ENCODE data around the gene CLEC11A.

The CLEC11A gene

GRCh38 chr19:50712833-50713232, 10.3 kb upstream of the CLEC11A start:
- no peak for DNase-seq (ENCODE audit: low read depth)
- H3K4me3 ChIP-seq (ENCODE audit: low read depth, low read length) = no peak overlapping the region
- no peak for TF ChIP-seq CTCF (IDR thresholded peaks at IDR 0.05; ENCODE audit: control insufficient read depth, extremely low read depth, insufficient read depth)

DNA sequence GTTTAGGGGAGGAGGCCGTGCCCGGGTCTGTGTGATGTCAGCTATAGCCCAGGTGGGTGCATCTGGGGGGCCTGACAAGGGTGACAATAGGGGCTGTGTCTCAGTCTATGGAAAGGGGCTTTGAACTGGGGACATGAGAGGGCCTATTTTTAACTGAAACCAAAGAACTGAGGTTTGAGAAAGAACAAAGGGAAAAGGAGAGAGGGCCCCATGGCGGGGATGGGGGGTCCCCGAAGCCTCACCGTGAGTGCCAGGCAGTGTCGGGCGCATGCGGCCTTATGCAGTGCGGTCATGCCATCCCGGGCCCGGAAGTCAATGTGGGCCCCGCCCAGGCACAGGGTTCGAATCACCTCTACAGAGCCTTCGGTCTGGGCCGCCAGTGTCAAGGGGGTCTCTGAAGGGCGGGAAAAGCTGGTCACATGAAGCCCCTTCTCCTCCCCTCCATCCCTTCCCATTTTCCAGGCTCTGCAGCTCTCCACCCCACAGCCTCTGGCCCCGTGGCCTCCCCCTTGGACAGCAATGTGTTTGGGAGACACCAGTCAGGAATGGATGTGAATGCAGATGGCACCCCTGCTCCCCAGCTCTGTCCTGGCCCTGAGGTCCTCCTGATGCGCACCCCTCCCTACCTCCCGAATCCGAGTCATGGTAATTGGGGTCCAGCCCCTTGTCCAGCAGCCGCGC, 9.5 kb upstream of the CLEC11A start:
- DNase-seq (ENCODE audit: low read depth) = no peak
- H3K4me3 ChIP-seq (ENCODE audit: low read depth, low read length) = no peak overlapping the region
- TF ChIP-seq CTCF (IDR thresholded peaks at IDR 0.05; ENCODE audit: control insufficient read depth, extremely low read depth, insufficient read depth) = no peak

- DNase-seq (ENCODE audit: low read depth) = no peak
- TF ChIP-seq CTCF (IDR thresholded peaks at IDR 0.05; ENCODE audit: control insufficient read depth, extremely low read depth, insufficient read depth) = no peak
- H3K4me3 ChIP-seq (ENCODE audit: low read depth, low read length) = no peak overlapping the region
Measured at GRCh38 chr19:50716178-50717025, 6.8 kb upstream of the CLEC11A start.

GRCh38 chr19:50717026-50717723, 6.0 kb upstream of the CLEC11A start:
- TF ChIP-seq CTCF (IDR thresholded peaks at IDR 0.05; ENCODE audit: control insufficient read depth, extremely low read depth, insufficient read depth) = no peak
- no peak overlapping the region for H3K4me3 ChIP-seq (ENCODE audit: low read depth, low read length)

DNA sequence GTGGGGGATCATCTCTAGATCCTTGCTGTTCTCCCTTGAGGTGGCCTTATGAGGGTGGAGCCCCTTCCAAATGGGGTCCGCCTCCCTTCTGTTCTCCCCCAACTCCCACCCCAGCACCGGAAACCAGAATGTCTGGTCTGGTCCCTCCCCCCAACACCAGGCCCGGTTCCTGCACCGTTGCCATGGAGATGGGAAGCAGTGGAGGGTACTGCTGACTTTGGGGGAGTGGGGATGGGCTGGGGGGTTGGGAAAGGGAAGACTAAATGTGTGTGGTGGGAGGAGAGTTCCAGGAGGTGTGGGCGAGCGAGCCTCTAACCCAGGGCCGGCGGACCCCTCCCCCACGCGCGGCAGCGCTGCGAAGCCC, 5.3 kb upstream of the CLEC11A start:
- no peak for TF ChIP-seq CTCF (IDR thresholded peaks at IDR 0.05; ENCODE audit: control insufficient read depth, extremely low read depth, insufficient read depth)
- DNase-seq (ENCODE audit: low read depth) = no peak
- no peak overlapping the region for H3K4me3 ChIP-seq (ENCODE audit: low read depth, low read length)

More at GRCh38 chr19:50717026-50717723, 6.0 kb upstream of the CLEC11A start:
- DNase-seq (ENCODE audit: low read depth) = no peak

DNA sequence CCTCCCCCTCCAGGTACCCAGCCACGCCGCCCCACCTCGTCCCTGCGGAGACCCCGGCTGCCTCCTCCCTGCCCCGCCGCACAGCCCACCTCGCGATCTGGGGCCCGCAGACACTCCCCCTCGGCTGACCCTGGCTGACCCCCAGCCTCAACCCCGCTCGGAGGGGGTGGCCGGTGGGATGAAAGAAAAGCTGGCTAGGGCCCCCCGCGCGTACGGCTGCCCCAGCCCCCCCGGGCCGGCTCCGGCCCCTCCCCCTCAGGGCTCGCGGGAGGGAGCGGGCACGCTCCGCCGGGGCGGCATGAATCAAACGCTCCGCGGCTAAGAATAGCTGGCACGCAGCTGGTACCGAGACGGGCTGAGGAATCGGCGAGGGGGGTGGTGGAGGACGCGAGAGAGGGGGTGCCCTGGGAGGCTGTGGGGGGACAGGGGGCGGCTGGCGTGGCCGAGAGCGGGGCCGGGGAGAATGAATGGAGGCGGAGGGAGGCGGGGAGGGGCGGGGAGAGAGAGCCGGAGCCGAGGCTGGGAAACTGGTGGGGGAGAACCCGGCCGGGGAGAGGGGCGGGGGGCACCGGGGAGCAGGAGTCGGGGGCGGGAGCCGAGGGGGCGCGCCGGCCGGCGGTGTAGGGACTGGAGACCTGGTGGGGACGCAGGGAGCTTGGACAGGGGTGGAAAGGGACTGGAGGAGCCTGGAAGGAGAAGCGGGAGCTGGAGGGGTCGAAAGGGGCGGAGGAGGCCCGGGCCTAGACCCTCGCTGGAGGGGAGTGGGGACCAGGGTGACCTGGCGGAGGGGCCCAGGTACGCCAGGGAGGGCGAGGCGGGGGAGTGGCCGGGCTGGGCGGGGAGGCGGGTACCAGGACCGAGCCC, 4.7 kb upstream of the CLEC11A start:
- no peak for DNase-seq (ENCODE audit: low read depth)
- TF ChIP-seq CTCF (IDR thresholded peaks at IDR 0.05; ENCODE audit: control insufficient read depth, extremely low read depth, insufficient read depth) = no peak
- no peak overlapping the region; the same call in 1 of the 2 replicates for H3K4me3 ChIP-seq (ENCODE audit: low read depth, low read length)
